Measurements from ENCODE around the gene WIPF1.

Gene WIPF1

DNA sequence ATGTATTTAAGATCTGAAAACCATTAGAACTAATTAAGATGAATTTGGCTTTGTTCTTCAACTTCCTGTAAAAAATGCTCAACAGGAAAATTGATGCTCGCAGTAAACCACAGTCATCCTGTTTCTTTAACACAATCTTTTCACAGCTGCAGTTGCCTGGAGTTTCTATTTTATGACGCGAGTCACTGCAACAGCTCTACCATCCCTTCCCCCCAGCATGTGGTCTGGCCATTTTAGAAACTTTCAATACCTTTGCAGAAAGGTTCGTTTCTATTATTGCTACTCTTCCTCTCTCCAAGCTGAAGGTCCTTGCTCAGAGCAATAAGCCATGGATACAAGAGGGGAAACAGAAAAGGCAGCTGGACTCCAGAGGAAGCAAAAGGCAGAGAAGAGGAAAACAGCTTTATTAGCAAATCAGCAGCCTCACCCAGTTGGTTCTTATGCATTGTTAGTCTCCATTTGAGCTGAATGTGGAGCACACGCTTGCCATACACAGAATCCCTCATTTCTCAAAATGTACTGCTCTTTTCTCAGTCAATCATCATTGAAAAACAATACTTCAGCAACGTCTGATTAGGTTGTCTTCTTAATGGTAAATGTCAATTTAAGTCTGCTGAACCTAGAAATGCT is 3.9 kb downstream of the WIPF1 start:
- DNase-seq: peak; percentile 51
- H2AK5ac ChIP-seq (ENCODE audit: low read length): no peak overlapping the region
- no peak overlapping the region for H3K23ac ChIP-seq (ENCODE audit: low read length)

DNA sequence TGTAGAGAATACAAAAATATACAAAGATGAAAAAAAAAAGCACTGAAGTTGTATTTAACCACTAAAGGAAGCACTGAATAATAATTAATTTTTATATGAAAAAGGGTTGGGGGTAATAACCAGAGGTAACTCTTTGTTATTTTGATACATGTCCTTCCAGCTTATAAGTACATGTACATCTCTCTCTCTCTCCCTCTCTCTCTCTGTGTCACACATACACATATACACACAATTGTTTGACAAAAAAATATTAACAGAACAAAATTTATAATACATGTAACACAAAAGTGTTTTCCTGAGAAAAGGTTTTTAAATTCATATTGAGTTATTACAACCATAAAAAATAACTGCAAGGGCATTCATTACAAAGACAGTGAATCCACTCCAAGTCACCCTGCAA is 4.6 kb downstream of the WIPF1 start:
- Histone ChIP-seq H2AK5ac (ENCODE audit: low read length) (no peak overlapping the region), H3K4me1 (ENCODE audit: control insufficient read depth, low read depth, low read length) (no peaks in the 10 kb centered on the region), H3K79me1 (ENCODE audit: low read length) (no peaks in the 10 kb centered on the region), H2BK120ac (ENCODE audit: low read depth, low read length) (no peak overlapping the region), H2BK5ac (ENCODE audit: low read length) (no peak overlapping the region), H3K4ac (ENCODE audit: low read depth, low read length) (no peak overlapping the region), H3K9ac (ENCODE audit: low read length) (no peak overlapping the region), H3K4me3 (ENCODE audit: low read length) (no peak overlapping the region), H2BK15ac (replicated peaks; ENCODE audit: low read depth) (no peak overlapping the region), H3K79me2 (ENCODE audit: control insufficient read depth, insufficient read depth, low read length) (no peaks in the 10 kb centered on the region), H3K23ac (ENCODE audit: low read length) (no peak overlapping the region), H3K36me3 (ENCODE audit: control insufficient read depth, insufficient read depth, low read length) (no peaks in the 10 kb centered on the region), H3K56ac (ENCODE audit: low read length) (no peak overlapping the region), H3K27me3 (ENCODE audit: insufficient read depth, low read length, poor library complexity) (no peaks in the 10 kb centered on the region), H3K18ac (ENCODE audit: low read length) (no peak overlapping the region), H3K27ac (ENCODE audit: low read depth, low read length) (no peak overlapping the region), H4K5ac (ENCODE audit: low read length) (no peak overlapping the region), H3K4me2 (ENCODE audit: low read length) (no peak overlapping the region), H4K8ac (ENCODE audit: low read depth, low read length) (no peak overlapping the region)
- DNase-seq: no peak

More for the DNA sequence above, 3.9 kb downstream of the WIPF1 start:
- Histone ChIP-seq H3K4me3 (ENCODE audit: low read length) (no peak overlapping the region), H3K79me2 (ENCODE audit: control insufficient read depth, insufficient read depth, low read length) (no peaks in the 10 kb centered on the region), H3K36me3 (ENCODE audit: control insufficient read depth, insufficient read depth, low read length) (no peaks in the 10 kb centered on the region), H3K4me2 (ENCODE audit: low read length) (no peak overlapping the region), H3K18ac (ENCODE audit: low read length) (no peak overlapping the region), H4K5ac (ENCODE audit: low read length) (no peak overlapping the region), H3K4me1 (ENCODE audit: control insufficient read depth, low read depth, low read length) (no peaks in the 10 kb centered on the region), H3K79me1 (ENCODE audit: low read length) (no peaks in the 10 kb centered on the region), H4K8ac (ENCODE audit: low read depth, low read length) (no peak overlapping the region), H2BK15ac (replicated peaks; ENCODE audit: low read depth) (no peak overlapping the region), H3K9ac (ENCODE audit: low read length) (no peak overlapping the region), H3K27me3 (ENCODE audit: insufficient read depth, low read length, poor library complexity) (no peaks in the 10 kb centered on the region), H2BK5ac (ENCODE audit: low read length) (no peak overlapping the region), H3K4ac (ENCODE audit: low read depth, low read length) (no peak overlapping the region), H3K56ac (ENCODE audit: low read length) (no peak overlapping the region), H3K27ac (ENCODE audit: low read depth, low read length) (no peak overlapping the region), H2BK120ac (ENCODE audit: low read depth, low read length) (no peak overlapping the region)
- WGBS (ENCODE audit: extremely low coverage, insufficient coverage, low lambda C conversion rate): no CpG with 5 or more reads among the region's 6 CpGs

DNA sequence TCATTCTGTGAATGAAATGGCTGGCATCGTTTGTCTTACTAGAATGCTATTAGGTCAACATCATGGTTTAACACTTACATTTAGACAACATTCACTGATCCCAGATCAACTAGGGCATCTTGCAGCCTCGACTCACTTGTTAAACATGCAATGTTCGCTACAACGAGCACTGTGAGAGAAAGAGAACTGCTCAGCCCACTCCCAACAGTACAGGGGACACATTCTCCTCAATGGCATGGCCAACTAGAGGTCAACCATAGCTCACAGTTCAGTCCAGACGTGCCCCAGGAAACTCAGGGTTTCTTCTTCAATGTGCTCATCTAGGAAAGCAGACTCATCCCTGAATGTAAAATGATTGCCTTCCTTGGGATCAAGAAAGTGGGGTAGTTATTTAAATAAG is 5.9 kb downstream of the WIPF1 start:
- no peaks in the 10 kb centered on the region for H3K36me3 ChIP-seq (ENCODE audit: control insufficient read depth, insufficient read depth, low read length)
- H3K4ac ChIP-seq (ENCODE audit: low read depth, low read length): no peak overlapping the region
- no peak overlapping the region for H3K9ac ChIP-seq (ENCODE audit: low read length)
- H4K5ac ChIP-seq (ENCODE audit: low read length): no peak overlapping the region
- no peaks in the 10 kb centered on the region for H3K4me1 ChIP-seq (ENCODE audit: control insufficient read depth, low read depth, low read length)
- H3K4me3 ChIP-seq (ENCODE audit: low read length): no peak overlapping the region
- H2BK120ac ChIP-seq (ENCODE audit: low read depth, low read length): no peak overlapping the region
- no CpG with 5 or more reads among the region's 5 CpGs for WGBS (ENCODE audit: extremely low coverage, insufficient coverage, low lambda C conversion rate)
- H3K23ac ChIP-seq (ENCODE audit: low read length): no peak overlapping the region
- H3K4me2 ChIP-seq (ENCODE audit: low read length): no peak overlapping the region
- no peak overlapping the region for H2AK5ac ChIP-seq (ENCODE audit: low read length)
- H3K79me2 ChIP-seq (ENCODE audit: control insufficient read depth, insufficient read depth, low read length): no peaks in the 10 kb centered on the region
- no peaks in the 10 kb centered on the region for H3K79me1 ChIP-seq (ENCODE audit: low read length)
- H3K56ac ChIP-seq (ENCODE audit: low read length): no peak overlapping the region
- no peak overlapping the region for H2BK5ac ChIP-seq (ENCODE audit: low read length)
- no peak overlapping the region for H4K8ac ChIP-seq (ENCODE audit: low read depth, low read length)
- no peak for DNase-seq
- no peak overlapping the region for H2BK15ac ChIP-seq (replicated peaks; ENCODE audit: low read depth)
- H3K18ac ChIP-seq (ENCODE audit: low read length): no peak overlapping the region
- H3K27me3 ChIP-seq (ENCODE audit: insufficient read depth, low read length, poor library complexity): no peaks in the 10 kb centered on the region
- H3K27ac ChIP-seq (ENCODE audit: low read depth, low read length): no peak overlapping the region

DNA sequence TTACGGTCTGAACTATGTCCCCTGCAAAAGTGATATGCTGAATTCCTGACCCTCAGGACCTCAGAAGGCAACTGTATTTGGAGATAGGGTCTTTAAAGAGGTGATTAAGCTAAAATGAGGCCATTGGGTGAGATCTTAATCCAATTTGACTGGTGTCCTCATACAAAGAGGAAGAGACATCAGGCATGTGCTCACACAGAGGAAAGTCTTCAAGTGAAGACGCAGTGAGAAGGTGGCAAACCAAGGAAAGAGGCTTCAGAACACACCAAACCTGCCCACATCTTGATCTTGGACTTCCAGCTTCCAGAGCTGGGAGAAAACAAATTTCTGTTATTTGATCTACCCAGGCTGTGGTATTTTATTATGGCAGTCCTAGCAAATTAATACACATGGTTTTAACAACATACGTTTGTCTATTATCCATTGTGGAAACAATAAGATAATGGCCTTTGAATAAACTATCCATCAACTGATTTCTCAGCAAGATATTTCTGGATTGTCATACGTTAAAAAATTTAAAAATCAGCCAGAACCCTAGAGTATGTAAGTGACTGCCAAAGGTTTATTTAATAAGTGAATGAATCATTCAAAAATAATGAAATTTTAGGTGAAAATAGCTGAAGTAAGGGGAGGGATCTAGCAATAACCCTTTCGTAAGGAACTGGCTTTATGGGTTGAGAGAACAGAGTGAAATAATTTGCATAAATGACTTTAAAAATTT is 6.5 kb downstream of the WIPF1 start:
- no peak overlapping the region for H2BK15ac ChIP-seq (replicated peaks; ENCODE audit: low read depth)
- H3K4ac ChIP-seq (ENCODE audit: low read depth, low read length): no peak overlapping the region
- no peak overlapping the region for H2AK5ac ChIP-seq (ENCODE audit: low read length)
- no peaks in the 10 kb centered on the region for H3K79me2 ChIP-seq (ENCODE audit: control insufficient read depth, insufficient read depth, low read length)
- H4K5ac ChIP-seq (ENCODE audit: low read length): no peak overlapping the region
- H3K79me1 ChIP-seq (ENCODE audit: low read length): no peaks in the 10 kb centered on the region
- no peak overlapping the region for H2BK120ac ChIP-seq (ENCODE audit: low read depth, low read length)
- H3K4me1 ChIP-seq (ENCODE audit: control insufficient read depth, low read depth, low read length): peaks cover 6% of the 10 kb centered on the region
- H3K18ac ChIP-seq (ENCODE audit: low read length): no peak overlapping the region
- no peak overlapping the region for H3K27ac ChIP-seq (ENCODE audit: low read depth, low read length)
- H3K56ac ChIP-seq (ENCODE audit: low read length): no peak overlapping the region
- no peak overlapping the region for H3K9ac ChIP-seq (ENCODE audit: low read length)
- H4K8ac ChIP-seq (ENCODE audit: low read depth, low read length): no peak overlapping the region
- WGBS (ENCODE audit: extremely low coverage, insufficient coverage, low lambda C conversion rate): no CpG with 5 or more reads among the region's 5 CpGs
- no peak overlapping the region for H2BK5ac ChIP-seq (ENCODE audit: low read length)
- H3K4me3 ChIP-seq (ENCODE audit: low read length): no peak overlapping the region
- H3K23ac ChIP-seq (ENCODE audit: low read length): no peak overlapping the region
- H3K4me2 ChIP-seq (ENCODE audit: low read length): no peak overlapping the region
- H3K36me3 ChIP-seq (ENCODE audit: control insufficient read depth, insufficient read depth, low read length): no peaks in the 10 kb centered on the region
- DNase-seq: peak; percentile 38
- no peaks in the 10 kb centered on the region for H3K27me3 ChIP-seq (ENCODE audit: insufficient read depth, low read length, poor library complexity)

DNA sequence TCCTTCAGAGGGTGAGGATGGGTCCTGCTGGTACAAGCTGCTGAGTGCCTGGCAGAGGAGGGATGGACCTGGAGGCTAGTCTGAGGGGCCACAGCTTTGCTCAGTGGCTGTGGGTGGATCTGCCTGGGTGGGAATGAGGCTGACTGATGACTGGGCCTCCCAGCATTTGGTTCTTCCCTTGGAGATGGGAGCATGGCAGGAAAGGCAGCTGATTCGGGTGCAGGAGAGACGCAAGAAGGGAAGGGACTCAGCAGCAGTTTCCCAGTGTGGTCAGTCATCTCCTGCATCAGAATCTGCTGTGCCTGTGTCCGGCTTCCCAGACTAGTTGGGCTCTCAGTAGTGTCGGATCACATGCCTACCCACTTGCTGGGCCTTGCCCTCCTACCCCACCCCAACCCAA is 7.3 kb downstream of the WIPF1 start:
- H3K56ac ChIP-seq (ENCODE audit: low read length): no peak overlapping the region
- H3K4me3 ChIP-seq (ENCODE audit: low read length): no peak overlapping the region
- H3K4me1 ChIP-seq (ENCODE audit: control insufficient read depth, low read depth, low read length): peaks cover 12% of the 10 kb centered on the region
- H2BK120ac ChIP-seq (ENCODE audit: low read depth, low read length): no peak overlapping the region
- no peak overlapping the region for H2AK5ac ChIP-seq (ENCODE audit: low read length)
- no peak overlapping the region for H3K23ac ChIP-seq (ENCODE audit: low read length)
- no peak overlapping the region for H2BK5ac ChIP-seq (ENCODE audit: low read length)
- no peak overlapping the region for H3K18ac ChIP-seq (ENCODE audit: low read length)
- no peak overlapping the region for H3K4ac ChIP-seq (ENCODE audit: low read depth, low read length)
- no peaks in the 10 kb centered on the region for H3K36me3 ChIP-seq (ENCODE audit: control insufficient read depth, insufficient read depth, low read length)
- no peak overlapping the region for H4K5ac ChIP-seq (ENCODE audit: low read length)
- no peak overlapping the region for H3K9ac ChIP-seq (ENCODE audit: low read length)
- H4K8ac ChIP-seq (ENCODE audit: low read depth, low read length): no peak overlapping the region
- H3K27me3 ChIP-seq (ENCODE audit: insufficient read depth, low read length, poor library complexity): no peaks in the 10 kb centered on the region
- WGBS (ENCODE audit: extremely low coverage, insufficient coverage, low lambda C conversion rate): no CpG with 5 or more reads among the region's 4 CpGs
- no peak overlapping the region for H3K27ac ChIP-seq (ENCODE audit: low read depth, low read length)
- no peak overlapping the region for H2BK15ac ChIP-seq (replicated peaks; ENCODE audit: low read depth)
- no peaks in the 10 kb centered on the region for H3K79me2 ChIP-seq (ENCODE audit: control insufficient read depth, insufficient read depth, low read length)
- H3K79me1 ChIP-seq (ENCODE audit: low read length): no peaks in the 10 kb centered on the region
- no peak for DNase-seq
- H3K4me2 ChIP-seq (ENCODE audit: low read length): no peak overlapping the region

DNA sequence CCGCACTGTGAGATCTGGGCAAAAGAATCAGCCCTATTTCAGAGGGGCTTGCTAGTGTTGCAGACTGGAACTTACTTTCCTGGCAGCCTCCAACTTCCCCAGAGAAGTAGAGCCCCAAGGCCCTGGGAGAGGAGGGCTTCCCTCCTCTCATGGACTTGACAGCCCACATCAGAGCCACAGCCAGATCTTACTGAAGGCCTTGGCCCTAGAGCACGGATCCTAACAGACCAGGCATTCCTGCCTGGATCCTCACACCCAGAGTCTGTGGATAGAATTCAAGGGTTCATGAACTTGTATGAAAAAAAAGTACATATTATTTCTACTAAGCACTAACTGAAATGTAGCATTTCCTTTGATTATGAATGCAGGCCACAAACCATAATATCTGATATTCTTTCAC is 8.3 kb downstream of the WIPF1 start:
- Histone ChIP-seq H3K23ac (ENCODE audit: low read length) (no peak overlapping the region), H2BK120ac (ENCODE audit: low read depth, low read length) (no peak overlapping the region), H4K8ac (ENCODE audit: low read depth, low read length) (no peak overlapping the region), H2BK15ac (replicated peaks; ENCODE audit: low read depth) (no peak overlapping the region), H3K79me1 (ENCODE audit: low read length) (no peaks in the 10 kb centered on the region), H3K4me1 (ENCODE audit: control insufficient read depth, low read depth, low read length) (peaks cover 12% of the 10 kb centered on the region), H3K56ac (ENCODE audit: low read length) (no peak overlapping the region), H3K36me3 (ENCODE audit: control insufficient read depth, insufficient read depth, low read length) (no peaks in the 10 kb centered on the region), H3K4me3 (ENCODE audit: low read length) (no peak overlapping the region), H4K5ac (ENCODE audit: low read length) (no peak overlapping the region), H3K4ac (ENCODE audit: low read depth, low read length) (no peak overlapping the region), H3K27ac (ENCODE audit: low read depth, low read length) (no peak overlapping the region), H2AK5ac (ENCODE audit: low read length) (no peak overlapping the region), H3K4me2 (ENCODE audit: low read length) (no peak overlapping the region), H2BK5ac (ENCODE audit: low read length) (no peak overlapping the region), H3K79me2 (ENCODE audit: control insufficient read depth, insufficient read depth, low read length) (no peaks in the 10 kb centered on the region), H3K27me3 (ENCODE audit: insufficient read depth, low read length, poor library complexity) (no peaks in the 10 kb centered on the region), H3K18ac (ENCODE audit: low read length) (no peak overlapping the region), H3K9ac (ENCODE audit: low read length) (no peak overlapping the region)
- DNase-seq: no peak
- no CpG with 5 or more reads among the region's 2 CpGs for WGBS (ENCODE audit: extremely low coverage, insufficient coverage, low lambda C conversion rate)

Data from mesendoderm (in vitro differentiated cells).